Germinal center (tissue), 1 donor: ENCODE measurements around the gene ZMYM4.
A peak's percentile ranks its signal among the peaks of the same experiment; 100 is the strongest.

Experiments
- DNase-seq: peaks from one replicate; pipeline ENCODE4 v3.0.0; 2012; ENCODE audit warnings: mixed read lengths, low spot score

ZMYM4 gene

GRCh38 chr1:35406103-35406502 is 137.6 kb downstream of the ZMYM4 start:
- DNase-seq: no peak

GRCh38 chr1:35407743-35408142 is 139.2 kb downstream of the ZMYM4 start:
- no peak for DNase-seq

GRCh38 chr1:35408925-35409324 is 140.4 kb downstream of the ZMYM4 start:
- DNase-seq: no peak

GRCh38 chr1:35426097-35426586 is 157.6 kb downstream of the ZMYM4 start:
- no peak for DNase-seq

- DNase-seq: no peak
Measured at GRCh38 chr1:35428360-35428759, 159.9 kb downstream of the ZMYM4 start.

GRCh38 chr1:35430762-35431161 is 162.3 kb downstream of the ZMYM4 start:
- no peak for DNase-seq

GRCh38 chr1:35431173-35431599 is 162.7 kb downstream of the ZMYM4 start:
- DNase-seq: no peak

GRCh38 chr1:35432231-35432630 is 163.7 kb downstream of the ZMYM4 start:
- no peak for DNase-seq

GRCh38 chr1:35433714-35434113 is 165.2 kb downstream of the ZMYM4 start:
- DNase-seq: no peak

GRCh38 chr1:35434703-35435102 is 166.2 kb downstream of the ZMYM4 start:
- DNase-seq: no peak

- DNase-seq: no peak
Measured at GRCh38 chr1:35436078-35436477, 167.6 kb downstream of the ZMYM4 start.

GRCh38 chr1:35437200-35437599 is 168.7 kb downstream of the ZMYM4 start:
- no peak for DNase-seq

GRCh38 chr1:35439626-35440025 is 171.1 kb downstream of the ZMYM4 start:
- no peak for DNase-seq

- no peak for DNase-seq
Measured at GRCh38 chr1:35441926-35442579, 173.5 kb downstream of the ZMYM4 start.

GRCh38 chr1:35442734-35443133 is 174.2 kb downstream of the ZMYM4 start:
- no peak for DNase-seq

GRCh38 chr1:35443768-35444518 is 175.4 kb downstream of the ZMYM4 start:
- DNase-seq: no peak

- no peak for DNase-seq
Measured at GRCh38 chr1:35444519-35444774, 175.9 kb downstream of the ZMYM4 start.

GRCh38 chr1:35447278-35447677 is 178.8 kb downstream of the ZMYM4 start:
- no peak for DNase-seq

GRCh38 chr1:35448344-35448801 is 179.9 kb downstream of the ZMYM4 start:
- no peak for DNase-seq

GRCh38 chr1:35449334-35450008 is 181.0 kb downstream of the ZMYM4 start:
- no peak for DNase-seq

GRCh38 chr1:35451125-35451528 is 182.6 kb downstream of the ZMYM4 start:
- peak; percentile 62 for DNase-seq

- DNase-seq: no peak
Measured at GRCh38 chr1:35452106-35452774, 183.7 kb downstream of the ZMYM4 start.

GRCh38 chr1:35453031-35453430 is 184.5 kb downstream of the ZMYM4 start:
- no peak for DNase-seq
